Activated CD4-positive, alpha-beta T cell treated with anti-CD3 and anti-CD28 coated beads, Interleukin-2, Interleukin-6, amounts not matched to agents 100 ng/mL and 50 ng/mL, durations not matched to agents 16 hours and 8 hours (primary cell): ENCODE measurements around the gene DRAXIN.

ENCODE experiments used
- DNase-seq: peaks from one replicate; pipeline ENCODE4 v3.0.0-alpha.2; 2020

Gene DRAXIN

DNA sequence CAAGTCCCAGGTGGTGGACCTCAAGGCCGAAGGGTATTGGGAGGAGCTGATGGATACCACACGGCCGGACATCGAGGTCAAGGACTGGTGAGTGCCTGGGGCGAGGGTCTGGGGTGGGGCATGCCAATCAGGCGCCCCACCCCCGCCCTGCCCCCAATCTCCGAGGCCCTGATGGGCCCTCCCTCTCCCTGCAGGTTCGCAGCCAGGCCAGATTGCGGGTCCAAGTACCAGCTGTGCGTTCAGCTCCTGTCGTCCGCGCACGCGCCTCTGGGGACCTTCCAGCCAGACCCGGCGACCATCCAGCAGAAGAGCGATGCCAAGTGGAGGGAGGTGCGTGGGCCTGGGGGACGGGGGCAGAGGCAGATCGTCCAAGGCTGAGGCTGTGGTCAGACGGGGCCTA, 33.0 kb upstream of the DRAXIN start:
- no peak for DNase-seq

DNA sequence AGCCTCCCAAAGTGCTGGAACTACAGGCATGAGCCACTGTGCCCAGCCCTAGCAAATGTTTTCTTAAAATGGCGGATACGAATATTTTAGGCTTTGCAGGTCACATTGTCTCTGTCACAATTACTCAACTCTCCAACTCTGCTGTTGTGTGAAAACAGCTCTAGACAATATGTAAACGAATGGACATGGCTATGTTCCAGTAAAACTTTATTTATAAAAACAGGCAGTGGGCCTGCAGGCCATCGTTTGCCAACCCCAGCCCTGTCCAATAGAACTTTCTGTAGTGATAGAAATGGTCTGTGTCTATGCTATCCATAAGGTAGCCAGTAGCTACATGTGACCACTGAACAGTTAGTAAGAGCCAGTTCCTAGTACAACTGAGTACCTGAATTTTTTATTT, 31.8 kb upstream of the DRAXIN start:
- no peak for DNase-seq

DNA sequence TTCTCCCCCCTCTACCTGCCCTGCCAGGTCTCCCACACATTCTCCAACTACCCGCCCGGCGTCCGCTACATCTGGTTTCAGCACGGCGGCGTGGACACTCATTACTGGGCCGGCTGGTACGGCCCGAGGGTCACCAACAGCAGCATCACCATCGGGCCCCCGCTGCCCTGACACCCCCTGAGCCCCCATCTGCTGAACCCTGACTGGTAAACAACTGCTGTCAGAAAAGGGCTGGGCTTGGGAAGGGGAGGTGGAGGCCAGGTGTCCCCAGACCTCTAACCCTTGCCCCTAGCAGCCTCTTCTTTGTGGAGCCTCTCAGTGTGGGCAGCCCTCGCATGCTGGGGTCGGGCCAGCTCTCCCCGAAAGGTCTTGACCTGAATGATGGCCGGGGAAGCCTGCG, 30.4 kb upstream of the DRAXIN start:
- no peak for DNase-seq

DNA sequence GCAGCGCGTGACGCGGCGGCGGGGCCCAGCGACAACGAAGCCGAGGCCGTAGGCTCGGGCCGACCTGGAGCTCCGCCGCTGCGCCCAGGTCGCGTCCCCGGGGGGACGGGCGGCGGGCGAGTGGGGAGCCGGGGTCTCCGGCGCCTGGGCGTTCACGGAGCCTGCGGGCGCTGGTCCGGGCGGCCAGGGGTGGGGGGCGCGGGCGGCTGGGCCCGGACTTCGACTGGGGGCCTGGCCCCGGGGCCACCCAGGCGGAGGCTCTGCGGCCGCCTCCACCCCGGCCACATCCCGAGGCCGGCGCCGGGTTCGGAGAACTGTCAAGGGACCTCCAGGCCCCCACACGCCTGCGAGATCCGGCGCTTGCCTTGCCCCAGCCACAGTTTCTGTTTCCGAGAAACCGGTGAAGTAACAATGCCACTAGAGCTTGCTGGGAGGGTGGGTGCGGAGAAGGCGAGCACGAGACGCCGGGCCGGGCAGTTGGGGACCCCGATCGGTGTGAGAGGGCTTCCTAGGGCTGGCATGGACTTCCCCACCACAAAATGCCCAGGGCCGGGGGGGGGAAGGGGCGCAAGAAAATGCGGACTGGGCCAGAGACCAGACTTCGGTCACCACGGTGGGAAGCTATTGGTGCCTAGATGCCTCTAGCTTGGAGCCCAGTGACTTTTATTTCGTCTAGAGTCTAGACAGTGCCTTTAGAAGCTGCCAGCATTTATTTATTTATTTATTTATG, 27.0 kb upstream of the DRAXIN start:
- peak; percentile 78 for DNase-seq

DNA sequence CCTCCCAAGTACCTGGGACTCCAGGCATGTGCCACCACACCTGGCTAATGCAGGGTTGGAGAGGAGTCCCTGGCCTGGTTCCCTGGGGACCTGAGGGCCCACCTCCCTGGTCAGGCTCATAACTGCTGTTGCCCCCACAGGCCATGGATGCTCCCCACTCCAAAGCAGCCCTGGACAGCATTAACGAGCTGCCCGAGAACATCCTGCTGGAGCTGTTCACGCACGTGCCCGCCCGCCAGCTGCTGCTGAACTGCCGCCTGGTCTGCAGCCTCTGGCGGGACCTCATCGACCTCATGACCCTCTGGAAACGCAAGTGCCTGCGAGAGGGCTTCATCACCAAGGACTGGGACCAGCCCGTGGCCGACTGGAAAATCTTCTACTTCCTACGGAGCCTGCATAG, 23.0 kb upstream of the DRAXIN start:
- DNase-seq = no peak

DNA sequence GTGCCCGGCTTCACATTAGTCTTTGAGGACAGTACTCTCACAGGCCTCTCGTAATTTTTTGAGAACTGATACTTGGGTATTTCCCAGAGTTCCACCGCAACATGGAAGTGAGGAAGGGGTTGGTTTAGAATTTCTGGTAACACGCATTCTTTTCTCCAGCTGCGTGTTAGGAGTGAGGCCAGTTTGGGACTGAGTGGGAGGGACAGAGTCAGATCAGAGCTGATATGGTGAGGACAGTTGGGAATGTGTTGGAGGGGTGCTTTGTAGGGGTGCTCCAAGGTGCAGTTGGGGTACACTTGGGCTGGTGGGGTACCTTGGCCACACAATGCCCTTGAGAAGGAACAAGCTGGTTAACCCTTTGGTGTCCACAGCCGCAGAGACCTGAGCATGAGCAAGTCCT, 20.8 kb upstream of the DRAXIN start:
- DNase-seq = no peak

DNA sequence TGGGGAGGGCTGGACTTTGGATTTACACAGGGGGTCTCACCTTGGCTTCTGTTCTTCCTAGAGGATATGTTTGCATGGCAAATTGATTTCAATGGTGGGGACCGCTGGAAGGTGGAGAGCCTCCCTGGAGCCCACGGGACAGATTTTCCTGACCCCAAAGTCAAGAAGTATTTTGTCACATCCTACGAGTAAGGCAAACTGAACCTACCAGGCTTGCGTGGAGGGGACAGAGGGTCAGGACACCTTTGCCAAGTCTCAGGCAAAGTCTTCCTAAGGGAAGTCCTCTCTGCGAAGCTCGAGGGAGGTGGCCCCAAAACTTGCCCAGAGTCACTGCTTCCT, 20.3 kb upstream of the DRAXIN start:
- no peak for DNase-seq

DNA sequence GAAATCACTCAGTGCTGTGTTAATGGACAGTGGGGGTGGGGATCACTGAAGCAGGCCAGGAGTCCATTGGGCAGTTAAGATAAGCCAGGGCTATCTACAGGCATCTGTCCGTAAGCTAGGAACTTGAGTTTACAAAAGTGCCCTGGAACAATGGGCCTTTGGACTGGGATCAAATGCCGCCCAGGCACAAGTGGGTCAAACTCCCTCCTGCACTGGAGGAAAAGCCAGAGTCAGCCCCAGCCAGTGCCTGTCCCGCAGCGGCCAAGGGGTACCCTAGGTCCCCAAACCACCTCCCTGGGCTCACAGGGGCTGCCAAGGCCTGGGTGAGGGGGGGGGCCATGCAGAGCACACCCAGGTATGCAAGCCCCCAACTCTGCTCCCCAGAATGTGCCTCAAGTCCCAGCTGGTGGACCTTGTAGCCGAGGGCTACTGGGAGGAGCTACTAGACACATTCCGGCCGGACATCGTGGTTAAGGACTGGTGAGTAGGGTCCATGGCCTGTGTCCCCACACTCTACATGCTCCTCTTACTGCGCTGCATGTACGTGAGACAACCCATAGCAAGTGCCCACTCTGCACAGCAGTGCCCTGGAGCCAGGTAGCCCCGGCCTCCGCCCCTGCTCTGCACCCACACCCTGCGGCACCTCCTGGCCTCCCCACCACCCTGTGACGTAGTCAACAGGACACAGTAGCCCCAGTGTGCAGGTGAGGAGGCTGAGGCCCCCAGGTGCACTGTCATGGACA, 19.8 kb upstream of the DRAXIN start:
- DNase-seq = no peak

DNA sequence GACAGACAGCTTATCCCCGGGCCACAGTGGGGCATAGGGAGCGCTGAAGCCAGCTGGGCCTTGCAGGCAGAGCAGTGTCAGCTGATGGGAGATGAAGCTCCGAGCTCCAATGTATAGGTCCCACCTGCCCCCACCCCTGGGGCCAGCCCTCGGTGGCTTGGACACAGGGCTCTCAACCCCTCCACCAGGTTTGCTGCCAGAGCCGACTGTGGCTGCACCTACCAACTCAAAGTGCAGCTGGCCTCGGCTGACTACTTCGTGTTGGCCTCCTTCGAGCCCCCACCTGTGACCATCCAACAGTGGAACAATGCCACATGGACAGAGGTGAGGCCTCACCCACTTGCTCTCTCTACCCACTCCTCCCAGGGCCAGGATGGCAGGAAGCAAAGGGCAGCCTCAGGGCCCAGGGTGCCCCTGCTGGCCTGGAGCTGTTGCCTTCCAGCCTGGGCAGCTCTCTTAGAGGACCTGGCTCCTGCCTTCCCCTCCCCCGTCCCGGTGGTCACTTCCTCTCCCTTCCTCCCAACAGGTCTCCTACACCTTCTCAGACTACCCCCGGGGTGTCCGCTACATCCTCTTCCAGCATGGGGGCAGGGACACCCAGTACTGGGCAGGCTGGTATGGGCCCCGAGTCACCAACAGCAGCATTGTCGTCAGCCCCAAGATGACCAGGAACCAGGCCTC, 18.3 kb upstream of the DRAXIN start:
- DNase-seq = no peak

DNA sequence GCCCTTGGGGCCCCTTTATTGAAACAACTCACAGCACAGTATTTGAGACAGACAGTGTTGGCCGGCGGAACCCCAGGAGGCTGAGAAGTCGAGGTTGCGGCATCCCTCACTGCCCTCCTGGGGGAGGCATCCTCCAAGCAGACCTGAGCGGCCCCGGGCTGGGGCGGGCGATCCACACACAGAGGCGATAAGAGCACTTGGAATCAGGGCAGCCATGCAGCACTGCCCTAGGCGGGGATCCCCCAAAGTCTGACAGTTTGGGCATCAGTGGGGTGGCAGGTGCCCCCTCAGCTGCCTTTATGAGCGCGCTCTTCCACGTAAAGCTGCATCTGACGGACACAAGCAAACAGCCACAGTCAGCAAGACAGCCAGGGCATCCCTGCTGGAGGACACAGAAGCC, 17.0 kb upstream of the DRAXIN start:
- DNase-seq = no peak

DNA sequence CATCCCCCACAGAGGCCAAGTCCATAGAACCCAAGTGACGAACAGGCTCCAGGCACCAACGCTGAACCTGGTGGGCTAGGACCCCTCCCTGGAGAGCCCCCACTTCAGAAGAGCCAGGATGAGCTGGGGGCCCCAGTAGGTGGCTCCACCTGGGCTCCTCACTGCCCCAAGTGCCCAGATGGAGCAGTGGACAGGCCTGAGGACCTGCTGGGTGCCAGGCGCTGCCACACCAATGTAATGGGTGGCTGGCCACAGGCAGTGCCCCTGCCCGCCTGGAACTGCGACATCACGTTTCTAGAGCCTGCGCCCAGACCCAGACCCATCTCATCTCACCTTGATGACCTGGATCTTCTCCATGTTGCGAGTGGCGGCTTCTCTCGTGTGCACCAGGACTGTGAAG, 16.2 kb upstream of the DRAXIN start:
- DNase-seq = no peak

DNA sequence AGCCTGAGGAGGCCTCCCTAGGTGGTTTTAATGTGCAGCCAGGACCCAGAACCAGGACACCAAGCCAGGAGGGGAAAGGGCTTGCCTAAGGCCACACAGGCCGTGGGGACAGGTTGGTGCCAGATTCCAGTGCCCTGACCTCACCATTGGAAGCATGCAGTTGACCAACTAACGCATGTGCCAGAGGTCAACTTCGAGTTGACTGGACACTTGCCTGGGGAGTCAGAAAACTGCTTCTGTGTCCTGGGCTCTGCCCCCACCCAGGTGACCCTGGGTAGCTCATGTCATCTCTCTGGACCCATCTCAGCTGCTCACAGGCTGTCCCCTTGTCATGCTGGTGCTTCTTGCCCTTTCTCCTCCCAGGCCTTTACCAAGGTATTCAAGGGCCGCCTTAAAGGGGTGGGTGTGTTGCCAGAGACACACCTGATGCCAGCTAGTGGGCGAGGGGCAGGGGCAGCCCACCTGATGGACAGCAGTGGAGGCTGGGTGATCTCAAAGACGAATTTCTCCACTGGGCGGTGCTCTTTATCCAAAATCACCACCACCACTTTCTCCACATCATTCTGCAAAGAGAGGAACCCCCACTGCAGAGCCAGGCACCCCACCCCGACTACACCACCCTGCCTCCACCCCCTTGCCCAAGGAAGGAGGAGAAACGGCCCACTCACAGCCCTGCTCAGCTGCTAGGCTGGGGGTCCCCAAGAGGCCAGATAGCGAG, 15.0 kb upstream of the DRAXIN start:
- no peak for DNase-seq

DNA sequence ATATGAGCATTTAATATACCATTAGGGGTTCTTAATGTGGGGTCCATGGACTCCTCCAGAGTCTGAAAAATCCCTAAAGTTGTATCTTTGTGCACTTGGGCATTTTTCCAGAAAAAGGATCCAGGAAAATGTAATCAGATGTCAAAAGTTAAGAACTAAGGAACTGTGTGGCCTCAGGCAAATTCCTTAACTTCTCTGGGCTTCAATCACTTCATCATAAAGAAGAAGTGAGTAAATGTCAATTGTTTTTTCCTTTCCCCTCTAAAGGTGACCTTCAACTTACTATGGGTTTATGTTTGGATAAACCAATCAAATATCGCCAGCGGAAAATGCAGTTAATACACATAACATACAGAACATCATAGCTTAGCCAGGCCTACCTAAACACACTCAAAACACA, 13.1 kb upstream of the DRAXIN start:
- DNase-seq = no peak

DNA sequence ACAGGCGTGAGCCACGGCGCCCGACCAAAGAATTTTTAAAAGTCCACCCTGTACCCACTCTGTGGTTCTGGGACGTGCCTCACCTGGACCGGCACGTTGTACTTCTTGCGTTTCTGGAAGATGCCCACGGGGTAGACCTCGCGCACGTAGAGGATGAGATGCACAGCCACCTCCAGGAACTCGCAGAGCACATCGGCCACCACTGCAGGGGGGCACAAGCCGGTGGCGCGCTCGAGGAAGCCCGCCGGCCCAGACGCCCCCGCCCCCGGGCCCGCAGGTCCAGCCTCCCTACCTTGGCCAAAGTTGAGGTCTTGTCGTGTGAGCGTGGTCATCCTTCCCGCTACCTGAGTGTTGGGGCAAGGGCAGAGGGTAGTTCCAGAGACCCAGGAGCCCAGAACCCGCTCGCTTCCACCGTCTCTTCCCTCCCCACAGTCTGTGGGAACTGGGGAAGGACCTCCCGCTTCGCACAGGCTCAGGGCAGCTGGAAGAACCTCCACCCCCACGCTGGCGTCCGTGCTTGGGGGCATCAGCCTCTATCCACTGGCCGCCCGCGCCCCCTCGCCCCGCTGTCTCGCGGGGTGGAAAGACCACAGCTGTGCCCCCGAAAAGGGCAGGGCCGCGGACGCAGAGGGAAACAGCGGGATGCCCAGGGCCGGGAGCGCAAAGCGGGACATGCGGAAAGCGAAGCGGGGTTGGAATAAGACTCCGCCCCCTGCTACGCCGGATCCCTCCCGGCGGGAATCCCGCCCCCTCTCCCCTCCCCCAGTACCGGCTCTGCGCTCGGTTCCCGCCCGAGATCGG, 11.0 kb upstream of the DRAXIN start:
- DNase-seq = no peak

DNA sequence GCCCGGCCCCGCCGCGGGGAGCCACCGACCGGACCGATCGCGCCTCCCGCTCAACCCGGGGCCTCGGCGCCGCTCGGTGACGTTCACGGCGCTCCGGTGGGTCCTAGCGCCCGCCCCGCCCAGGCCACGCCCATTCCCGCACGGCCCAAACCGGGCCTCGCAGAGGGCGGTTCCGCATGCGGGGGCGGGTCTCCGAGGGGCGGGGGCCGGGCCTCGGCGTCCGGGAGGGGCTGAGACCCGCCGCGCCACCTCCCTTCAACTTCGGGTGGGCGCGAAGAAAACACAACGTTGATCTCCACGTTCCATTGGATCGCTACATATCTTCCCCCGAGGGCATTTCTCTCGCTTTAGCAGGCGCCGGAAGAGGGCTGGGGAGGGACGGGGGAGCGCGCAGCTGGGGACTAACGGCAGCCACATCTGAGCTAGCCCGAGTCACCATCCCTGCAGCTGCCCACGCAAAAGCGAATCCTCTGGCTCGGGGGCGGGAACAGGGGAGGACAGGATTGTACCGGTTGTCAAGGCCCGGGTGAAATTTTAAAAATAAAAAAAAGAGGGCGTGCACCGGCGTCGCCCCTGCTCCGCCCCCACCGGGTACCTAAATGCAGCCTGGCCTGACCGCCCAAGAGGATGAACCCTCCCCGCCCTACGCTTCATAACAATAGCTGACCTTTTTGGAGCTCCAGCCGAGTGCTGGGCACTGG, 10.3 kb upstream of the DRAXIN start, which contains the start of gene MAD2L2:
Gene MAD2L2, minus strand, starts transcription at position 78 of the 701 bp plus-strand sequence. CDS start 547 bp downstream, outside the sequence.
- peak; percentile 91 for DNase-seq

DNA sequence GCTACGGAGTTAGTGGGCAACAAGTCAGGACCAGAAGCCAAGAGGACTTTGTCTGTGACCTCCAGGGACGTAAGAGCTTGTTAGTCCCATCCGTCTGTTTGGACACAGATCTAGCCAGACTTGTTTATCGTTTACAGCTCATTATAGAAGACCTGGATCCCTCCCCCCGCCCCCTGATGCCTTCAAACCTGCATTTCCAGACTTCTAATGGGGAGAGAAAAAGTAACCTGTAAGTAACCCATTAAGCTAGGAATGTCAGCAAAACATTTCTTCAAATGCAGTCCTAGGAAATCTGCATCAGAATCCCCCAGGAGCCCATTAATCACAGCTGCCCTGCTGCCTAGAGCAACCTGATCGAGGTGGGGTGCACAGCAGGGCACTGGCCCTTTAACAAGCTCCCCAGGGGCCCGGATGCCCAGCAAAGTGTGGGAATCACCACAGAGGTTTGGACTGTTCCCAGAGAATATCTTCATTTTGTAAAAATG, 9.2 kb upstream of the DRAXIN start:
- no peak for DNase-seq

DNA sequence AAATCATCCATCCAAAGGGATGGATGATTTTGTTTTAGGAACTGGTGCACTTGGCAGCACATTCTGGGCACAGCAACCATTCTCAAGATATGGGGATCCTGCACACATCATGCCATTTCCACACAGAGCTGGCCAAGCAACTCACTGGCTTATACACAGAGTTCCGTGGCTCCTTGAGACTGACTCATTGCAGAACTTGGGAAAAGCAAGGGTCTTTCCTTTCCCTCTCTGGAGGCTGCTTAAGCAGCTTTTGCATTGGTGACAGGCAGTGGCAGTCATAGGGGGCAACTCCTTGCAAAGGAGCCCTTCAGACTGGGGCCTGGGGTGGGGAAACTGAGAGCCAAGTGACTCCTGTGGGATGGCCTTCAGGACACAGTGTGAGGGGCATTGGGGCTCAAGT, 8.7 kb upstream of the DRAXIN start:
- DNase-seq = no peak

DNA sequence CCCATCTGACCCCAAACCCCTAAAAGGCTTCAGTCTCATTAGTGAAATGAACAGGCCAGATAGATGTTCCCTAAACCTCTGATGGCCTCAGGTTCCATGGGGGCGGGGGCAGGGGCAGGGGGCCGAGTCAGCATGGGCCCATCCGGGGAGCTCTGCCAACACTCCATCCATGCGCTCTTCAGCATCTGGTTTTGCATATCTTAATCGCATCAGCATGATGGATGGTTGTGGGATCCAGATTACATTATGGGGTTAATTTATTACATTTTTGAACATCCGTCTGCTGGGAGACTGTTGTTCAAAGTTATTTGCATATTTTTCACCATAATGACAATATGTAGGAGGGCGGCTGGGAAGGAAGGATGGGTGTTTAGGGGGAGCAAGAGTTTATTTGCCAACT, 7.4 kb upstream of the DRAXIN start:
- DNase-seq = no peak

DNA sequence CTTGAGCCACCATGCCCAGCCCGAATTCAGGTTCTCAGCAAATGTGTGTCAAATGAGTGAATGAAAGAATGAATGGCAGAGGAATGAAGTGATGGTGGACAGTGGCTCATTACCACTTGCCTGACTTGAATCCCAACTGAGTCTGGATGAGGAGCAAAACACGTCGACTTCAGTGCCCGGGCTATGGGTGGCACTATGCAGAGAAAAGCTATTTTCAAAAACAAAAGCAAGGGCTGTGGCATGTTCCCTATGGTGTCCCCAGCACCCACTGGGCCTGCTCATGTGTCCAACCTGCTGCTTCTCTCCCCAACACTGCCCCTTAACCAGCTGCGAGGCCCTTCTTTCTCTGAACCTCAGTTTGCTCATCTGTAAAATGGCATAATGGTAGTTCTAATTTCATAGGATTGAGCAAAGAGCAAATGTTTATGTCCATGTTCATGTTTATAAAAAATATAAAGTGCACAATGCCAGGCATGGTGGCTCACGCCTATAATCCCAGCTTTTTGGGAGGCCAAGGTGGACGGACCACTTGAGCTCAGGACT, 6.2 kb upstream of the DRAXIN start:
- DNase-seq = no peak

DNA sequence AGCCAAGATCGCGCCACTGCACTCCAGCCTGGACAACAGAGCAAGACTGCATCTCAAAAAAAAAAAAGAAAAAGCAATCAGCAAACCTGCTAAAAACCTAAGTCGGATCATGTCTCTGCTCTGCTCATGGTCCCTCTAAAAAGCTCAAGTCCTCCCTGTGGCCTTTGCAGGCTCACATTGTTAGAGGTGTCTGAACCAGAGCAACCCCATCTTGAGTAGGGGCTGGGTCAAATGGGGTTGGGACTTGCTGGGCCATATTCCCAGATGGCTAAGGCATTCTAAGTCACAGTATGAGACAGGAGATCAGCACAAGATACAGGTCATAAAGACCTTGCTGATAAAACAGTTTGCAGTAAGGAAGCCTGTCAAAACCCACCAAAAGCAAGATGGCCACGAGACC, 3.0 kb upstream of the DRAXIN start:
- DNase-seq = no peak
